Kidney (tissue), 14 donors: ENCODE data around the gene TLN1. TPM values are rescaled to one million over a fixed set of nuclear protein-coding genes. Genes with fewer than 3 reads are reported as not detected.
A peak's percentile ranks its signal among the peaks of the same experiment; 100 is the strongest.

Experiments
- DNase-seq, 5 donors: peaks; one replicate each; pipeline ENCODE4 v3.0.0-alpha.2; 2013 to 2020
- FAIRE-seq: peaks from 2 replicates; lab custom pipeline; 2012; peaks lifted over from hg19 to GRCh38; lab: Jason Lieb, UNC
- H3K27ac ChIP-seq, 2 donors: one replicate each; pipeline ENCODE4 v1.7.0; 2013; ENCODE audit warnings: low read depth in 2 of 2, low read length in 2 of 2, inconsistent platforms in 1 of 2
- H3K27me3 ChIP-seq: one replicate; pipeline ENCODE4 v1.7.1; 2013; ENCODE audit warnings: low read length, inconsistent platforms; ENCODE audit not compliant: control insufficient read depth, insufficient read depth
- H3K36me3 ChIP-seq, 3 donors: one replicate each; pipeline versions ENCODE4 v1.7.0 to v1.7.1; 2013; ENCODE audit warnings: low read length in 3 of 3, control low read depth in 1 of 3, inconsistent platforms in 1 of 3; ENCODE audit not compliant: insufficient read depth in 3 of 3, control insufficient read depth in 2 of 3
- H3K4me1 ChIP-seq, 3 donors: one replicate each; pipeline versions ENCODE4 v1.7.0 to v1.7.1; 2013; ENCODE audit warnings: low read length in 3 of 3, inconsistent platforms in 1 of 3, low read depth in 1 of 3; ENCODE audit not compliant: control insufficient read depth in 2 of 3, insufficient read depth in 2 of 3
- H3K4me3 ChIP-seq, 3 donors: one replicate each; pipeline versions ENCODE4 v1.7.0 to v1.8.1; 2013; ENCODE audit warnings: low read length in 3 of 3, control low read depth in 1 of 3, inconsistent platforms in 1 of 3
- H3K9ac ChIP-seq, 3 donors: one replicate each; pipeline versions ENCODE4 v1.7.0 to v1.7.1; 2013; ENCODE audit warnings: low read length in 3 of 3, control low read depth in 1 of 3, inconsistent platforms in 1 of 3
- H3K9me3 ChIP-seq, 3 donors: one replicate each; pipeline versions ENCODE4 v1.7.0 to v1.7.1; 2013; ENCODE audit warnings: low read length in 3 of 3, control low read depth in 1 of 3, inconsistent platforms in 1 of 3; ENCODE audit not compliant: control insufficient read depth in 2 of 3, insufficient read depth in 1 of 3
- intact Hi-C: fragments of 100-400 bp; cut with DNase I; formaldehyde crosslinking; loops from one replicate; pipeline ENCODE4 v1.11.1; 2022
- polyA plus RNA-seq: library from polyadenylated mRNA; stranded (reverse); fragments of 350-450 nt; fragmentation: Illumina TruSeq; extraction: RNeasy Lipid Tissue Mini Kit (QIAGEN cat#74804); gene quantifications from one replicate; pipeline ENCODE4 v1.2.3, GENCODE V29; 2014; ENCODE audit warnings: low read depth, low replicate concordance; ENCODE audit not compliant: insufficient read depth
- total RNA-seq: library from RNA; stranded (reverse); fragmentation: NEBNext Ultra II Directional; extraction: Animal tissue kit (Norgen Biotek cat#: 25700); gene quantifications from one replicate; pipeline ENCODE4 v1.2.1, GENCODE V29; 2021
- TF ChIP-seq, protein P1 (sequence below): IDR thresholded peaks from 3 replicates; pipeline ENCODE4 v1.5.1; 2012; ENCODE audit warnings: mild to moderate bottlenecking, moderate library complexity, borderline replicate concordance; ENCODE audit not compliant: insufficient read depth; ENCODE audit errors: extremely low read depth
- donor health status: control.
- donor health status: control.
- donor health status: control.
- donor health status: control.
- donor health status: control.
- donor health status: DM: yes; HTN: yes; CAD: no.
- donor health status: Normal renal cell carcinoma (clear cell type).

Gene TLN1
- total and polyA plus RNA-seq, 2 donors from 2014 or later, result 71.7 to 376 TPM

GRCh38 chr9:35689542-35690293 lies 42.3 kb downstream of the TLN1 start, which contains the start of gene TPM2:
Gene TPM2, minus strand, starts transcription at chr9:35689925. Its CDS starts 108 bp downstream, at chr9:35689817.
- H3K4me3 ChIP-seq, result peak within 1 kb of the TSS; percentile 45 to 74 (median 66)
- intact Hi-C loops, result no loop called here
- no peaks in the 10 kb centered on the region for H3K27me3 ChIP-seq
- FAIRE-seq (no peak), DNase-seq (peak in 4 of 5 donors; percentile 57 to 95 (median 79))
- TF ChIP-seq, protein P1, sequence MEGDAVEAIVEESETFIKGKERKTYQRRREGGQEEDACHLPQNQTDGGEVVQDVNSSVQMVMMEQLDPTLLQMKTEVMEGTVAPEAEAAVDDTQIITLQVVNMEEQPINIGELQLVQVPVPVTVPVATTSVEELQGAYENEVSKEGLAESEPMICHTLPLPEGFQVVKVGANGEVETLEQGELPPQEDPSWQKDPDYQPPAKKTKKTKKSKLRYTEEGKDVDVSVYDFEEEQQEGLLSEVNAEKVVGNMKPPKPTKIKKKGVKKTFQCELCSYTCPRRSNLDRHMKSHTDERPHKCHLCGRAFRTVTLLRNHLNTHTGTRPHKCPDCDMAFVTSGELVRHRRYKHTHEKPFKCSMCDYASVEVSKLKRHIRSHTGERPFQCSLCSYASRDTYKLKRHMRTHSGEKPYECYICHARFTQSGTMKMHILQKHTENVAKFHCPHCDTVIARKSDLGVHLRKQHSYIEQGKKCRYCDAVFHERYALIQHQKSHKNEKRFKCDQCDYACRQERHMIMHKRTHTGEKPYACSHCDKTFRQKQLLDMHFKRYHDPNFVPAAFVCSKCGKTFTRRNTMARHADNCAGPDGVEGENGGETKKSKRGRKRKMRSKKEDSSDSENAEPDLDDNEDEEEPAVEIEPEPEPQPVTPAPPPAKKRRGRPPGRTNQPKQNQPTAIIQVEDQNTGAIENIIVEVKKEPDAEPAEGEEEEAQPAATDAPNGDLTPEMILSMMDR, result no peak
- no peaks in the 10 kb centered on the region for H3K9me3 ChIP-seq
- peak within 1 kb of the TSS; percentile 10 to 69 (median 55) for H3K9ac ChIP-seq
- H3K36me3 ChIP-seq, result peaks cover 0 to 2% (median 0%) of the 10 kb centered on the region in 3 donors
- peak within 1 kb of the TSS; percentile 85 to 95 for H3K27ac ChIP-seq
- peaks cover 0 to 6% (median 0%) of the 10 kb centered on the region in 3 donors for H3K4me1 ChIP-seq

DNA sequence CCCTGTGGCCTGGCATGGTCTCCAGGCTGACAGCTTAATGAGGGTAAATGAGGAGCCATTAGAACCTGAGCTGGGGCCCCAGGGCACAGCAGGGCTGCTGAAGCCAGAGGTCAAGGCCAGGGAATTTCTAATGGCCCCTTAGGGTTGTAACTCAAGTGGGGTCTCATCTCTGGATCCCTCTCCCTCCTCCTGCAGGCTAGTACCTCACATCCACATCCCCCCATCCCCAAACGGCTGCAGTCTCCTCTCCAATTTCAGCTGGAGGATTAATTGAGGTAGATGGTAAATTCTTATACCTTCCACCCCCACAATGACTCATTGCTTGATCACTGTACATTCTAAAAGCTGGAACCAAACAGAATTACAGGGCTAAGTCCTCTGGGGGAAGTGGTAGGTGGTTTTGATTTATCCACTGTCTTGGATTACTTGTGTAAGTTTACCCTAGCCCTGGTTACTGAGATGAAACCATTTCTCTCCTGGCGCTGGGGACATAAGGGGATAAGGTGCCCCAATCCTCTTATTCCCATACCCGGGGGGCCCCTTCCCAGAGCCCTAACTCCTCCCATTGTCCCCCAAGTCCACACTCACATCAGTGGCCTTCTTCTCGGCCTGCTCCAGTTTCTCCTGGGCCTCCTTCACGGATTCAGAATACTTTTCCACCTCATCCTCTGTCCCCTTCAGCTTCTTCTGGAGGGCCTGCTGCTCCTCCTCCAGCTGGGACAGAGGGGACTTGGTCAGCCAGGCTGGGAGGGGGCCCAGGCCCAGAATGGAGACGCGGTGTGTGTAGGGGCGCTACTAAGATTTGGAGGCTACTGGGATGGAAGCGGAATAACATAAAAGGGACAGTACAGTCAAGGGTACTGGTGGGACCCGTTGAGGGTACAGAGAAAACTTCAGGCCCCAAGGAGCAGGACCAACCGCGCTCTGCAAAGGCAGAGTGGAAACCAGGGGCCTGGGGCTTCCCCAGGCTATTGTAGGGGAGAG lies 43.1 kb downstream of the TLN1 start:
- peak overlapping the region; percentile 76 to 85 for H3K27ac ChIP-seq
- H3K27me3 ChIP-seq, result no peaks in the 10 kb centered on the region
- DNase-seq (peak in 2 of 5 donors; percentile 0 to 54), FAIRE-seq (no peak)
- H3K9me3 ChIP-seq, result no peaks in the 10 kb centered on the region
- peak overlapping the region in 2 of 3 donors; percentile 23 to 65 for H3K9ac ChIP-seq
- H3K36me3 ChIP-seq, result peaks cover 0 to 2% (median 0%) of the 10 kb centered on the region in 3 donors
- peak overlapping the region; percentile 40 to 74 (median 40) for H3K4me3 ChIP-seq
- TF ChIP-seq, protein P1, result no peak
- intact Hi-C loops, result no loop called here
- peaks cover 0 to 6% (median 0%) of the 10 kb centered on the region in 3 donors for H3K4me1 ChIP-seq

DNA sequence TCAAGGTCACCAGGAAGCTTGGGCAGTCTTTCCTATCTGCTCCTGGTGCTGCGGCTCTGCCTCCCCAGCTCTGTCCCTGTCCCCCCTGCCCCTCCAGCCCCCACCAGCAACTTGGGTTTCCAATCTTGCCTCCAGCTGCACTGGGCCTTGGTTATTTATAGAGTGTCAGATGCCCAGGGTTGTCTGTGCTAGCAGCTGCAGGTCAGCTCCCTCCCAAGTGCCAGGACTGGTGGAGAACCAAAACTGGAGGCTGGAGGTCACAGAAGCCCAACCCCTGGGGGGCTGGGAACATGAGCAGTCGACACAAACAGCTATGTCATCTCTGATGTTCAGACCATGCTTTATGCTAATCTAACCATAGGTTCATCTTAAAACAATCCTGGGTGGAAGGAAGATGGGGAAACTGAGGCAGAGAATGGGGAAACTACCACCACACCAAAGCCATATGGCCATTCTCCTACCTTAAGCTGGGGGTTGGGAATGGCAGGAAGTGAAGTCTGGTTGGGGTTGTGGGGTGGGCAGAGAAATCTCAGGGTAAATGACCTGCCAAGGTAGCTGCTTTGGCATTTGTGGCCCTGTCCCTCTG lies 43.9 kb downstream of the TLN1 start:
- Histone ChIP-seq H3K9ac (no peak overlapping the region), H3K27ac (no peak overlapping the region), H3K4me3 (peak overlapping the region in 1 of 3 donors; percentile 17)

More for the DNA sequence above, 43.9 kb downstream of the TLN1 start:
- Histone ChIP-seq H3K4me1 (peaks cover 0 to 6% (median 0%) of the 10 kb centered on the region in 3 donors), H3K36me3 (peaks cover 0 to 2% (median 0%) of the 10 kb centered on the region in 3 donors), H3K9me3 (no peaks in the 10 kb centered on the region), H3K27me3 (no peaks in the 10 kb centered on the region)
- DNase-seq (no peak), FAIRE-seq (no peak)
- TF ChIP-seq, protein P1, result no peak
- intact Hi-C loops, result no loop called here
